ENCODE results near the gene RUNX1. TPM values are rescaled to one million over a fixed set of nuclear protein-coding genes. Genes with fewer than 3 reads are reported as not detected.

Gene RUNX1
- total RNA-seq, 4 donors from 2014 or later: 2.9 to 18.7 (median 7.7) TPM

DNA sequence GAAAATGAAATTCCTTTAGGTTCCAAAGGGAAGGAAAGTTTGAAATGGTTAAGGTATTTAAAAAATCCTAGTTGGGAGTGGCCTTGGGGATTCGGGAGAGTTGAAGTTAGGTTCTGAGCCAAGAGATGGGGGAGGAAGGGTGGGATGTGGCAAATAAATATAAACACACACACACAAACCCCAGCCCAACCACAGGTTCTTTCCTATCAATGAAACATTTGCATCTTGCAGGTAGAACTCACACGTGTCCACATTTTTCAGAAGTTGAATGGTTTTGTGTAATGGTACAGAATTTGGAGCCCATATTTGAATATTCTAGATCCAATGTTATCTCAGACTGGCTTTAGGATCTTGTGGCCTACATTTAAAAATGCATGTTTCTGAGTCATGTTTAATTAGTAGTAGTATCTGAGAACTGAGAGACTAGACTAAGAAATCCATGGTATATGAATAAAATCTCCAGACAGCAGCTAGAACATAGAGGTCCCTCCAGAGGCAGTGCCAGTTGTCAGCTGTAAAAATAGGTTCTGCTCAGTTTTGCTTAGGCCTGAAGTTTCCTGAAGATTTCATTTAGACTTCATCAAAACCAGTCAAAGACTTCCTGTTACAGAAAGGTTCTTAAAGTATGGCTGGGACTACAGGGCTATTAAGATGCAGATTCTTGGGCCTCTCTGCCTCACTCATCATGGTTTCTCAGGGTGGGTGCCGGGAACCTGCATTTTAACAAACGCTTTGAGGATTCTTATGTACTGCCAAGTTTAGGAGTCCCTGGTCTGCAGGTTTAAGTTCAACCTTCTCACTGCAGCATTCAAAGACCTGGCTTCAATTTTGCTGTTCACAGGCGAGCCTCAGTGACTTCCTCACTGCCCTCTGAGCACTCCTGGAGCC, 21.3 kb downstream of the RUNX1 start:
- DNase-seq: no peak

DNA sequence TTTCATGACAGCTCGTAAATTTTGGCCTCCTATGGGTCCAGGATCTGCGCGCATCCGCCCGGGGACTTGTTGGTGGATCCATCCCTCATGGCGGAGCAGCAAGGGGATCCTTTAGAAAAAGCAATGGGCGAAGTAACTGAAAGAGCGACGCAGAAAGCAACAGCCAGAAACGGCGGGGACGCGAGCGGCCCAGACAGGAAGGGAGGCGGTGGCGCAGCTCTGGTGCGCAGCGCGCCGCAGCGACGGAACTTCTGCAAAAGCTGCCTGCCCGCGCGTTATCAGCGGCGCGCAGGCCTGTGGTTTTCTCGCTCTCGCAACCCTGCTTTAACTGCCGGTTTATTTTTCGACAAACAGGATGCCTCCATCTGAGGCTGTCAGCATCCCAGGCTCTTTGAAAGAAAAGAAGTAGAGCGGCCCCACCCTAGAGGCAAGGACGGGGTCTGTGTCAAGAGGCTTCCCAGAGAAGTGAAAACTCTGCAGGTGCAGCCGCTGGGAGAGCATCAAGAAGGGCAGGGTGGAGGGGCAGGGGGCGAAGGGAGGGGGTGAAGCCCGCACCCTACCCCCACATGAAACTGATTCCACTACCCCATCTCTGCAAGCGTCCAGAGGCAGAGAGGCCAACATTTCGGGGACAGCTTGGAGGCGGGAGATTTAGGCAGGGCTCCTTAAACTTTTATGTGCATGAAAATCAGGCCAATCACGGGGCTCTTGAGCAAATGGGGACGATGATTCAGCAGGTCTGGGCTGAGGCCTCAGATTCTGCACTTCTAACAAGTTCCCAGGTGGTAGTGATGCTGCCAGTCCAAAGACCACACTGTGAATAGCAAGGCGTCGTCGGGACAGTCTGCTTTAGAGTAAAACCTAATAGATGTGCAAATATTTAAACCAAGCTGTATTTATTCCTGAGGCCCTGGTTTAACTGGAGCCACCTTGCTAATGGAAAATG, 22.2 kb downstream of the RUNX1 start:
- Histone ChIP-seq H3K9me3 (no peaks in the 10 kb centered on the region), H3K27ac (no peak overlapping the region), H3K36me3 (no peaks in the 10 kb centered on the region), H3K4me1 (peaks cover 0 to 4% of the 10 kb centered on the region in 2 donors), H3K4me3 (replicated peaks in 1 of 3) (no peak overlapping the region), H3K27me3 (no peaks in the 10 kb centered on the region)
- intact Hi-C loops (cut with DNase I): no loop called here
- no peak for TF ChIP-seq POLR2A (IDR thresholded peaks at IDR 0.05)
- TF ChIP-seq, protein P1, sequence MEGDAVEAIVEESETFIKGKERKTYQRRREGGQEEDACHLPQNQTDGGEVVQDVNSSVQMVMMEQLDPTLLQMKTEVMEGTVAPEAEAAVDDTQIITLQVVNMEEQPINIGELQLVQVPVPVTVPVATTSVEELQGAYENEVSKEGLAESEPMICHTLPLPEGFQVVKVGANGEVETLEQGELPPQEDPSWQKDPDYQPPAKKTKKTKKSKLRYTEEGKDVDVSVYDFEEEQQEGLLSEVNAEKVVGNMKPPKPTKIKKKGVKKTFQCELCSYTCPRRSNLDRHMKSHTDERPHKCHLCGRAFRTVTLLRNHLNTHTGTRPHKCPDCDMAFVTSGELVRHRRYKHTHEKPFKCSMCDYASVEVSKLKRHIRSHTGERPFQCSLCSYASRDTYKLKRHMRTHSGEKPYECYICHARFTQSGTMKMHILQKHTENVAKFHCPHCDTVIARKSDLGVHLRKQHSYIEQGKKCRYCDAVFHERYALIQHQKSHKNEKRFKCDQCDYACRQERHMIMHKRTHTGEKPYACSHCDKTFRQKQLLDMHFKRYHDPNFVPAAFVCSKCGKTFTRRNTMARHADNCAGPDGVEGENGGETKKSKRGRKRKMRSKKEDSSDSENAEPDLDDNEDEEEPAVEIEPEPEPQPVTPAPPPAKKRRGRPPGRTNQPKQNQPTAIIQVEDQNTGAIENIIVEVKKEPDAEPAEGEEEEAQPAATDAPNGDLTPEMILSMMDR (IDR thresholded peaks at IDR 0.05): no peak
- 17 to 31% methylated on average over 23 to 39 of the region's 45 CpGs for WGBS, 2 donors
- DNase-seq: peak; percentile 17 to 21

More for the DNA sequence above, 21.3 kb downstream of the RUNX1 start:
- no peaks in the 10 kb centered on the region for H3K27me3 ChIP-seq
- no peak overlapping the region for H3K4me3 ChIP-seq (replicated peaks in 1 of 3)
- 81 to 85% methylated on average over 5 of the region's 5 CpGs for WGBS, 2 donors
- H3K27ac ChIP-seq: no peak overlapping the region
- no peak for TF ChIP-seq POLR2A (IDR thresholded peaks at IDR 0.05)
- TF ChIP-seq, protein P1 (IDR thresholded peaks at IDR 0.05): no peak
- intact Hi-C loops (cut with DNase I): no loop called here
- H3K9me3 ChIP-seq: no peaks in the 10 kb centered on the region
- peaks cover 0 to 4% of the 10 kb centered on the region in 2 donors for H3K4me1 ChIP-seq
- no peaks in the 10 kb centered on the region for H3K36me3 ChIP-seq

DNA sequence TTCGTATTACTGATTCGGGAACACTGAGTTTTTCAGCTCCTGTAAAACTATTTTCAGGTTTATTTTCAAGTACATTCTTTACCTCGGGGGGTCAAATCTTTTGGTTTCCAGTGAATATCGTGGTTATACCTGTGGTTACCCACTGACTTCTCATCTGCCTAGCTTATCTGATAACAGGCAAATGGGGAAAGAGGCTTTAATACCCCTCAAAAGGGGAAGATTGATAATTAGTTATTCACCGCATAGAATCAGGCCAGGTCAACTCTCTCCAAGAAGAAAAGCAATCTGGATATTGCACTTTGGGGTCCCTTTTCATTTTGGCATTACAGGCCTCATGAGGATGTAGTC, 23.0 kb downstream of the RUNX1 start:
- 84 to 89% methylated on average over 5 of the region's 5 CpGs for WGBS, 2 donors
- H3K27ac ChIP-seq: no peak overlapping the region

DNA sequence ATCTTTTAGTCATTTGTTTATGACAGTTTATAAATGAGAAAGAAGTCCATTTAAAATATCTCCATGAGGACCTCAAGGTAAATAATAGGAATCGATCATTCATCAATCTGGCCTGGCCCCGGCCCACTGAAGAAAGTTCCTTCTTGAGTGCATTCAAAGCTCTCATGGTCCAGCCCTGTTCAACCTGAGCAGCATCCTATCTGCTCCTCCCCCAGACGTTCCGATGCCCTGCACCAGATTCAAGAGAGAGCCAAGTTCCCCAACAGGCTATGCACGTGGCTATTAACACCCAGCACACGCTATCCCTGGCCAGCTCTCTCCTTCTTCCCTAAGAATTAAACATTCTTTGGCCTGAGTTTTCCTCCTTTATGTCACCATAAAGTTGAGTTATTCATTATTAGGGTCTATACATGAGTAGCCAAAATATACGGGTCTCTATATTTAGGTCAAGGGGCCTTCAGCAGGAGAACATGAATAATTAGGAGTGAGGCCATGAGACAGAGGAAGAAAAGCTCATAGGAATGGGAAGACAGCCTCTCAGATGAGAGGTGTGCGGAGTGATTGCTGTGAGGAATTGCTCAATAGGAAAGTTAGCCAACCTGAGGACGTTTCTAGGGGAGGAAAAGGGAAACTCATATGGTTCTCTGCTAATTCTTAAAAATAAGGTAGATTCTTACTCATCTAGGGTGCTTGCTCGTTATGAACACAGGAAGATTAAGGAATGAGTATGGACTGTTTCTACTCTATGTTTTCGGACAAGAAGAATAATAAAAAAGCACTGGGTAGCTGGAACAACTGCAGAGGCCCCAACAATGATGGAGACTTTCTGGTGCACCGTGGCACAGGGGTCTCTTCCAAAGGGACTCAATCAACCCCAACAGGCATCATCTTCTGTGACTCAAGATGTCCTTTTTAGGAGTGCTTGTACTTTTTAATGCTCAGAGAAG, 23.6 kb downstream of the RUNX1 start:
- no peak for DNase-seq
- Histone ChIP-seq H3K4me3 (replicated peaks in 1 of 3) (no peak overlapping the region), H3K4me1 (peaks cover 0 to 4% of the 10 kb centered on the region in 2 donors), H3K27ac (no peak overlapping the region), H3K27me3 (no peaks in the 10 kb centered on the region), H3K9me3 (no peaks in the 10 kb centered on the region), H3K36me3 (no peaks in the 10 kb centered on the region)
- intact Hi-C loops (cut with DNase I): no loop called here
- TF ChIP-seq, protein P1 (IDR thresholded peaks at IDR 0.05): no peak
- no peak for TF ChIP-seq POLR2A (IDR thresholded peaks at IDR 0.05)
- whole genome bisulfite sequencing, 2 donors: 89 to 92% methylated on average over 12 of the region's 12 CpGs

More for the DNA sequence above, 23.0 kb downstream of the RUNX1 start:
- intact Hi-C loops (cut with DNase I): no loop called here
- peaks cover 0 to 4% of the 10 kb centered on the region in 2 donors for H3K4me1 ChIP-seq
- H3K36me3 ChIP-seq: no peaks in the 10 kb centered on the region
- TF ChIP-seq, protein P1 (IDR thresholded peaks at IDR 0.05): no peak
- TF ChIP-seq POLR2A (IDR thresholded peaks at IDR 0.05): no peak
- no peaks in the 10 kb centered on the region for H3K27me3 ChIP-seq
- H3K9me3 ChIP-seq: no peaks in the 10 kb centered on the region
- H3K4me3 ChIP-seq (replicated peaks in 1 of 3): no peak overlapping the region
- DNase-seq: no peak
